Measurements from ENCODE around the gene CRY2. TPM values are rescaled to one million over a fixed set of nuclear protein-coding genes. Genes with fewer than 3 reads are reported as not detected.

Gene CRY2
- total RNA-seq, 4 donors from 2014 or later = 48.8 to 96.4 (median 54.6) TPM

DNA sequence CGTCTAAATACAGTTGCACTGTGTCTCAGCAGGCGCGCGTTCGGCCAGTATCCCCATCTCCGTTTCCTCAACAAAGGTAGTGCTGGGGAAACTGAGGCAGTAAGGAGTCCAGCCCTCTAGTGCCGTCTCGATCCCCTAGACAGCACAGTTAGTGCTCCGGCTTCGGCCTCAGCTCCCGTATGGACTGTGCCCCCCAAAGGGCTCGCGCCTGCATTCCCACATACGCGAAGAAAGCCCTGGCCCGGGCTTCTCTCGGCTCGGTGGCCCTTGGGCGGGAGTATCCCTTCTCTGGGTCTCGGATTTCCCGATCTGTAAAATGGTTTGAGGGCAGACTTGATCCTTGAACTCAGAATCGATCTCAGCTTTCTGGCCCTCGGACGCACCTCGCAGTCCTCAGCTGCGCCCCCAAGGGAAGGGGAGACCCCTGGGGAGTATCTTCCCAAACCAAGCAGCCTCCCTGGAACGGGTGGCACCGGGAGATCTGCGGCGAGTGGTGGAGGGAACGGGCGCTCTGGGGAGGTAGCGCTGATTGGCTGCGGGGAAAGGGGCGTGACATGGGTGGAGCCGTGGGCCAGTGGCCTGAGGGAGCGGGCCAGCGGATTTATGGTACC, 71.2 kb downstream of the CRY2 start:
- DNase-seq (ENCODE audit: low spot score in 2 of 2) = peak; percentile 71 to 79
- peaks cover 0 to 27% (median 10%) of the 10 kb centered on the region in 3 donors for H3K36me3 ChIP-seq
- peaks cover 0 to 45% (median 26%) of the 10 kb centered on the region in 4 donors for H3K4me1 ChIP-seq
- H3K27me3 ChIP-seq = peaks cover 0 to 25% of the 10 kb centered on the region in 2 donors
- peak overlapping the region; percentile 84 to 94 (median 92) for H3K27ac ChIP-seq
- 0 to 1% methylated on average over 36 to 38 of the region's 38 CpGs for WGBS, 2 donors
- H3K4me3 ChIP-seq = peak overlapping the region; percentile 63 to 89 (median 78)
- H3K9me3 ChIP-seq = no peaks in the 10 kb centered on the region
- TF ChIP-seq EP300 (IDR thresholded peaks at IDR 0.05) = peak in 1 of 2 donors; percentile 86
- peak; percentile 40 to 54 for TF ChIP-seq POLR2A (IDR thresholded peaks at IDR 0.05)
- TF ChIP-seq, protein P1, sequence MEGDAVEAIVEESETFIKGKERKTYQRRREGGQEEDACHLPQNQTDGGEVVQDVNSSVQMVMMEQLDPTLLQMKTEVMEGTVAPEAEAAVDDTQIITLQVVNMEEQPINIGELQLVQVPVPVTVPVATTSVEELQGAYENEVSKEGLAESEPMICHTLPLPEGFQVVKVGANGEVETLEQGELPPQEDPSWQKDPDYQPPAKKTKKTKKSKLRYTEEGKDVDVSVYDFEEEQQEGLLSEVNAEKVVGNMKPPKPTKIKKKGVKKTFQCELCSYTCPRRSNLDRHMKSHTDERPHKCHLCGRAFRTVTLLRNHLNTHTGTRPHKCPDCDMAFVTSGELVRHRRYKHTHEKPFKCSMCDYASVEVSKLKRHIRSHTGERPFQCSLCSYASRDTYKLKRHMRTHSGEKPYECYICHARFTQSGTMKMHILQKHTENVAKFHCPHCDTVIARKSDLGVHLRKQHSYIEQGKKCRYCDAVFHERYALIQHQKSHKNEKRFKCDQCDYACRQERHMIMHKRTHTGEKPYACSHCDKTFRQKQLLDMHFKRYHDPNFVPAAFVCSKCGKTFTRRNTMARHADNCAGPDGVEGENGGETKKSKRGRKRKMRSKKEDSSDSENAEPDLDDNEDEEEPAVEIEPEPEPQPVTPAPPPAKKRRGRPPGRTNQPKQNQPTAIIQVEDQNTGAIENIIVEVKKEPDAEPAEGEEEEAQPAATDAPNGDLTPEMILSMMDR (IDR thresholded peaks at IDR 0.05) = no peak

DNA sequence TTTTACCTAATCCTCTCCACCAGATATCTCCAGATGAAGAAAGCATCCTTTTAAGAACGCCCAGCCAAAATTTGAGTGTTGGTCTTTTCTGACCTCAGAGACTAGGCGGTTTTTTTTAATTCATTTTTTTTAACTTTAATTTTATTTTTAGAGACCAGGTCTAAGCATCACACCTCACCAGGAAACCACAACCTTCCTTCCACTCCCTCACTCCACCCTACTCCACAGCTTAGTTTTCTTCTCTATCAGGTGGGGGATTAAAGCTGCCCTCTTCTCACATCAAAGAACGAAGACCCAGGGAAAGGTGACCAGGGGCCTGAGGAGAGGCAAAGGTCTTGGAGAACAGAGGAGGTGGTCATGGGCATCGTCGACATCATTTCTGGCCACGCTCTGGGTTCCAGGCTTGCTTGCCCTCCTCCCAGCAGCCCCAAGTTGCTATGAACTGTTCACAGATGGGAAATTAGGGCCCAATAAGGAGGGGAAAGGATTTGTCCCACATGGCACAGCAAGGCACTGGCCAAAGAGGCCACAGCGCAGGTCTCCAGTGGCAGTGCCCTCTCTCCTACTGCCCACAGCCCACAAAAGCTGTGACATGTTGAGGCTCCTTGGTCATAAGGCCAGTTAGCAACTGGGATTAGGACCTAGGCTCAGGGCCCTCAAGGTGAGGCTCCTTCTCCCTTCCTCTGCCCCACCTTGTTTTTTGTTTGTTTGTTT, 71.8 kb downstream of the CRY2 start:
- Histone ChIP-seq H3K27me3 (peaks cover 0 to 29% of the 10 kb centered on the region in 2 donors), H3K9me3 (no peaks in the 10 kb centered on the region), H3K4me3 (peak overlapping the region in 3 of 4 donors; percentile 70 to 89 (median 86)), H3K27ac (peak overlapping the region; percentile 84 to 94 (median 92)), H3K4me1 (peaks cover 0 to 45% (median 26%) of the 10 kb centered on the region in 4 donors), H3K36me3 (peaks cover 0 to 20% (median 3%) of the 10 kb centered on the region in 3 donors)
- TF ChIP-seq EP300 (IDR thresholded peaks at IDR 0.05) (no peak), POLR2A (IDR thresholded peaks at IDR 0.05) (no peak)
- TF ChIP-seq, protein P1 (IDR thresholded peaks at IDR 0.05) = no peak
- DNase-seq (ENCODE audit: low spot score in 2 of 2) = no peak
- 57 to 62% methylated on average over 7 of the region's 7 CpGs for WGBS, 2 donors

DNA sequence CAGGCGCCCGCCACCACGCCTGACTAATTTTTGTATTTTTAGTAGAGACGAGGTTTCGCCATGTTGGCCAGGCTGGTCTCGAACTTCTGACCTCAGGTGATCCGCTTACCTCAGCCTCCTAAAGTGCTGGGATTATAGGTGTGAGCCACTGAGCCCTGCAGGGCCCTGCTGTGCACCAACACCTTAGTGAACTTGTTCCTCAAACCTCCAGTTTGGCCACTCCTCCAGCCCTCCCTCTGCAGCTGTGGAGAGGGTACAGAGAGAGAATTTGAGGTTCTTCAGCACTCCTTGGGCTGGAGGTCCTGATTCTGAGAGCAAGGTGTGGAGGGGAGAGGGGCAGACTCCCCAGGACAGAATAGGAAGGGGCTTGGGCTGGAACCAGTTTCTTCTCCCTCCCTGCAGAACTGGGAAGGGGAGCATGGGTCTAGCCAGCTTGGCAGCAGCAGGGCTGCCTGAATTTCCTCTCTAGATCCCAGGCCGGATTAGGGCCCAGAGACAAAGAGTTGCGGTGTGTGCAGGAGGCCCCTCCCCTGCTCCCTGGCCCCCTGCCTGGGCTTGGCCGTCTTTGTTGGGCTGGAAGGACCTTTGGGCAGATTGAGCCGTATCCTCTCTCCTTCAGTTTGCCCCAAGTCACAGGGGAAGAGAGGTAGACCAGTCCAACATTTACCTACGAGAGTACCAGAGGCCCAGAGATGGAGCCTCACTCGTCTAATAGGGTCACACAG, 72.7 kb downstream of the CRY2 start:
- H3K9me3 ChIP-seq = no peaks in the 10 kb centered on the region
- 74 to 81% methylated on average over 11 to 13 of the region's 13 CpGs for WGBS, 2 donors
- TF ChIP-seq, protein P1 (IDR thresholded peaks at IDR 0.05) = no peak
- TF ChIP-seq POLR2A (IDR thresholded peaks at IDR 0.05) (no peak), EP300 (IDR thresholded peaks at IDR 0.05) (no peak)
- DNase-seq (ENCODE audit: low spot score in 2 of 2) = no peak
- H3K27ac ChIP-seq = no peak overlapping the region
- peaks cover 0 to 35% of the 10 kb centered on the region in 2 donors for H3K27me3 ChIP-seq
- H3K4me3 ChIP-seq = no peak overlapping the region
- peaks cover 0 to 11% (median 0%) of the 10 kb centered on the region in 3 donors for H3K36me3 ChIP-seq
- peaks cover 0 to 45% (median 26%) of the 10 kb centered on the region in 4 donors for H3K4me1 ChIP-seq

DNA sequence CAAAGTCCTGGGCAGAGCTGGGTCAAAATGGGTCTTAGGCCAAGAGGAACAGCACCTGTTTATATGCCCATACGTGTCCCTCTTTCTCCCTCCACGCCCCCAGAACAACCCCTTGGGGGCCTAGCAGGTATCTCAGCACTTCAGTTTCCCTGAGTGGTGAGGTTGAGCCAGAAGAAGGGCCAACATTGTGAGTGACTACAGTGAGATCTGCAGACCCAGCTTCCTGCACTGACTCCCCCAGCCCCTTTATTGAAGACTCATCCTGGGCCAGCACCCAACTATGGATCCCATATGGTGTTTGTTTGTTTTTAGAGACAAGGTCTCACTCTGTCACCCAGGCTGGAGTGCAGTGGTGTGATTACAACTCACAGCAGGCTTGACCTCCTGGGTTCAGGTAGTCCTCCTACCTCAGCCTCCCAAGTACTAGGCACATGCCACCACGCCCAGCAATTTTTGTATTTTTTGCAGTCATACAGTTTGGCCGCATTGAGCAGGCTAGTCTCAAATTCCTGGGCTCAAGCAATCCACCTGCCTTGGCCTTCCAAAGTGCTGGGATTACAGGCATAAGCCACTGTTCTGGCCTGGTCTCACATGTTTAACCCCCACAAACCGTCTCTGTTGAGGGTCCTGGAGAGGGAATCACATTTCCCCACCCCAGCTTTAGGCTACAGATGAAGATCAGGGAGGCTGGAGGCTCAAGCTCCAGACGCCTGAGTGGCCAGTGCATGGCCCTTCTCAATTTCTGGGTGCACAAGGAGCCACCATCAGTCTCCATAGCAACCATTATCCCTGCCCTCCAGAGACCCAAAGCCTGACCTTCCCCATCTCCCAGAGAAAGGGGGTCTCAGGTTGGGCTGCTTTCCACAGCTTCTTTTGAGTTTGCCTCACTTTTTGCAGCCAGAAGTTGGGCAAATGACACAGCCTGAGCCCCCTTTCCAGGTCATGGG, 73.5 kb downstream of the CRY2 start:
- no peak overlapping the region for H3K27ac ChIP-seq
- WGBS, 2 donors = 79 to 83% methylated on average over 5 to 6 of the region's 6 CpGs
- H3K9me3 ChIP-seq = no peaks in the 10 kb centered on the region
- no peak for DNase-seq (ENCODE audit: low spot score in 2 of 2)
- no peak overlapping the region for H3K4me3 ChIP-seq
- H3K27me3 ChIP-seq = peaks cover 0 to 35% of the 10 kb centered on the region in 2 donors
- peaks cover 0 to 40% (median 26%) of the 10 kb centered on the region in 4 donors for H3K4me1 ChIP-seq
- TF ChIP-seq, protein P1 (IDR thresholded peaks at IDR 0.05) = no peak
- TF ChIP-seq POLR2A (IDR thresholded peaks at IDR 0.05) (no peak), EP300 (IDR thresholded peaks at IDR 0.05) (no peak)
- peaks cover 0 to 3% (median 0%) of the 10 kb centered on the region in 3 donors for H3K36me3 ChIP-seq
